Measurements from ENCODE around the gene SIGLEC7. TPM values are rescaled to one million over a fixed set of nuclear protein-coding genes. Genes with fewer than 3 reads are reported as not detected.
"Not testable (repeated sequence)": the region's sequence is repeated elsewhere in the genome, so short reads cannot be mapped to it uniquely, and the experiment has no call there.

Gene SIGLEC7
- total RNA-seq, 1 donor from 2014 or later, result not detected

GRCh38 chr19:51164215-51164614 is 22.1 kb downstream of the SIGLEC7 start:
- FAIRE-seq, result no peak
- Histone ChIP-seq H3K27me3 (ENCODE audit: control insufficient read depth, insufficient read depth, low read length) (no peaks in the 10 kb centered on the region), H3K36me3 (ENCODE audit: control insufficient read depth, insufficient read depth, low read length) (no peaks in the 10 kb centered on the region), H3K4me3 (ENCODE audit: low read depth, low read length) (no peak overlapping the region)
- DNase-seq (ENCODE audit: low read depth), result no peak
- no peak for TF ChIP-seq CTCF (IDR thresholded peaks at IDR 0.05; ENCODE audit: insufficient read depth, low read length, severe bottlenecking)

GRCh38 chr19:51166846-51167490 is 24.9 kb downstream of the SIGLEC7 start:
- TF ChIP-seq CTCF (IDR thresholded peaks at IDR 0.05; ENCODE audit: insufficient read depth, low read length, severe bottlenecking), result no peak
- H3K27me3 ChIP-seq (ENCODE audit: control insufficient read depth, insufficient read depth, low read length), result no peaks in the 10 kb centered on the region

GRCh38 chr19:51168564-51169282 is 26.6 kb downstream of the SIGLEC7 start:
- no peak for FAIRE-seq
- DNase-seq (ENCODE audit: low read depth), result no peak

More at GRCh38 chr19:51166846-51167490, 24.9 kb downstream of the SIGLEC7 start:
- FAIRE-seq (no peak), DNase-seq (ENCODE audit: low read depth) (no peak)
- H3K4me3 ChIP-seq (ENCODE audit: low read depth, low read length), result no peak overlapping the region
- H3K36me3 ChIP-seq (ENCODE audit: control insufficient read depth, insufficient read depth, low read length), result no peaks in the 10 kb centered on the region

GRCh38 chr19:51169283-51169918 is 27.3 kb downstream of the SIGLEC7 start:
- TF ChIP-seq CTCF (IDR thresholded peaks at IDR 0.05; ENCODE audit: insufficient read depth, low read length, severe bottlenecking), result peak; percentile 74
- not testable (repeated sequence) for H3K27me3 ChIP-seq (ENCODE audit: control insufficient read depth, insufficient read depth, low read length); H3K36me3 ChIP-seq (ENCODE audit: control insufficient read depth, insufficient read depth, low read length); FAIRE-seq; H3K4me3 ChIP-seq (ENCODE audit: low read depth, low read length)
- peak; percentile 44 for DNase-seq (ENCODE audit: low read depth)

More at GRCh38 chr19:51168564-51169282, 26.6 kb downstream of the SIGLEC7 start:
- no peak for TF ChIP-seq CTCF (IDR thresholded peaks at IDR 0.05; ENCODE audit: insufficient read depth, low read length, severe bottlenecking)
- no peak overlapping the region for H3K4me3 ChIP-seq (ENCODE audit: low read depth, low read length)
- H3K36me3 ChIP-seq (ENCODE audit: control insufficient read depth, insufficient read depth, low read length), result no peaks in the 10 kb centered on the region
- H3K27me3 ChIP-seq (ENCODE audit: control insufficient read depth, insufficient read depth, low read length), result no peaks in the 10 kb centered on the region

GRCh38 chr19:51172223-51172622 is 30.1 kb downstream of the SIGLEC7 start:
- no peaks in the 10 kb centered on the region for H3K27me3 ChIP-seq (ENCODE audit: control insufficient read depth, insufficient read depth, low read length)
- no peak overlapping the region for H3K4me3 ChIP-seq (ENCODE audit: low read depth, low read length)
- no peaks in the 10 kb centered on the region for H3K36me3 ChIP-seq (ENCODE audit: control insufficient read depth, insufficient read depth, low read length)
- TF ChIP-seq CTCF (IDR thresholded peaks at IDR 0.05; ENCODE audit: insufficient read depth, low read length, severe bottlenecking), result no peak
- FAIRE-seq, result no peak
- no peak for DNase-seq (ENCODE audit: low read depth)

Data from bronchial epithelial cell (primary cell).